ENCODE results near the gene SYS1. TPM values are rescaled to one million over a fixed set of nuclear protein-coding genes. Genes with fewer than 3 reads are reported as not detected.
"Not testable (repeated sequence)": the region's sequence is repeated elsewhere in the genome, so short reads cannot be mapped to it uniquely, and the experiment has no call there.

SYS1 gene
- total RNA-seq, 1 donor from 2014 or later = 27.4 TPM

DNA sequence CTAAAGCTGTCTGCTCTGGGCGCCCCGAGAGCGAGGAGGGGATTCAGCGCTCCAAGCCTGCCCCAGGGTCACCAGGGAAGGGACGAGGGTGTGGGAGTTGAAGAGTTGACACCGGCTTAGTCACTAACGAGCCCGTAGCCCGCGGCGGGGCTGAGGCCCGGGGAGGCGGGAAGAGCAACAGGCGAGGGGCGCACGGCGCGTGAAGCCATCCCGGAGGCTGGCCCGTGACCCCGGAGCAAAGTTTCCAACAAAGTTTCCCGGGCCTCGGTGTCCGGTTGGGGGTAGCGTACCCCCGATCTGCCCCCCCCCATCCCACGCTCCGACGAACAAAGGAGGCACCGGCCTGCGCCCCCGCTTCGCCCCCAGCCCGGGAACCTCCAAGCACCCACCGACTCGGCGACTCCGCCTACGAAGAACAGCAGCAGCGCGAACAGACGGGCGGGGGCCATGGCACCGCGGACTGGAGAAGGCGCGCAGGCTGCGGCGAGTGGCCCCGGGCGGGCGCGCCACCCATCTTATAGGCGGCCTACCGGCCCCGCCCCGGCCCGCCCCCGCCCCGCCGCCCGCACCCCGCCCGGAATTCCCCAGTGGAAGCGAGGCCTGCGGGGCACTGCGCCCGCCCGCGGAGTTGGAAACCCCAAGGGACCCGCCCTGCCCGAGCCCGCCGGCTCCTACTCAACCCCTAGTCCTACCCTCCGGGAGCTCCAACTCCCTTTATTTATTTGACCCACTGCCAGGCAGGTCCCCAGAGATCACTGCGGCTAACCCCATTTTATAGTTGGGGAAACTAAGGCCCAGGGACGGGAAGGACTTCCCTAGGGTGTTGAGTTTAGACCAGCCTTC is 14.8 kb upstream of the SYS1 start, which contains the start of gene SDC4:
Gene SDC4 (minus strand): TSS at position 489 of the 843 bp plus-strand sequence. CDS start 40 bp downstream, at position 449.
- Histone ChIP-seq H3K4me3 (peak within 1 kb of the TSS; percentile 60 to 80), H3K36me3 (no peaks in the 10 kb centered on the region), H3K27me3 (no peaks in the 10 kb centered on the region), H3K9me3 (no peaks in the 10 kb centered on the region), H3K4me1 (peaks cover 30 to 33% of the 10 kb centered on the region in 2 donors), H3K27ac (peak within 1 kb of the TSS; percentile 93 to 96)
- intact Hi-C loops (cut with DNase I) = loop anchor here (1.0 kb wide), 2 partner anchors 10 to 12 kb away; no protein-coding TSS in a partner anchor
- TF ChIP-seq, protein P1, sequence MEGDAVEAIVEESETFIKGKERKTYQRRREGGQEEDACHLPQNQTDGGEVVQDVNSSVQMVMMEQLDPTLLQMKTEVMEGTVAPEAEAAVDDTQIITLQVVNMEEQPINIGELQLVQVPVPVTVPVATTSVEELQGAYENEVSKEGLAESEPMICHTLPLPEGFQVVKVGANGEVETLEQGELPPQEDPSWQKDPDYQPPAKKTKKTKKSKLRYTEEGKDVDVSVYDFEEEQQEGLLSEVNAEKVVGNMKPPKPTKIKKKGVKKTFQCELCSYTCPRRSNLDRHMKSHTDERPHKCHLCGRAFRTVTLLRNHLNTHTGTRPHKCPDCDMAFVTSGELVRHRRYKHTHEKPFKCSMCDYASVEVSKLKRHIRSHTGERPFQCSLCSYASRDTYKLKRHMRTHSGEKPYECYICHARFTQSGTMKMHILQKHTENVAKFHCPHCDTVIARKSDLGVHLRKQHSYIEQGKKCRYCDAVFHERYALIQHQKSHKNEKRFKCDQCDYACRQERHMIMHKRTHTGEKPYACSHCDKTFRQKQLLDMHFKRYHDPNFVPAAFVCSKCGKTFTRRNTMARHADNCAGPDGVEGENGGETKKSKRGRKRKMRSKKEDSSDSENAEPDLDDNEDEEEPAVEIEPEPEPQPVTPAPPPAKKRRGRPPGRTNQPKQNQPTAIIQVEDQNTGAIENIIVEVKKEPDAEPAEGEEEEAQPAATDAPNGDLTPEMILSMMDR (IDR thresholded peaks at IDR 0.05) = no peak
- peak in 1 of 2 donors; percentile 85 for DNase-seq (ENCODE audit: low spot score in 2 of 2)

DNA sequence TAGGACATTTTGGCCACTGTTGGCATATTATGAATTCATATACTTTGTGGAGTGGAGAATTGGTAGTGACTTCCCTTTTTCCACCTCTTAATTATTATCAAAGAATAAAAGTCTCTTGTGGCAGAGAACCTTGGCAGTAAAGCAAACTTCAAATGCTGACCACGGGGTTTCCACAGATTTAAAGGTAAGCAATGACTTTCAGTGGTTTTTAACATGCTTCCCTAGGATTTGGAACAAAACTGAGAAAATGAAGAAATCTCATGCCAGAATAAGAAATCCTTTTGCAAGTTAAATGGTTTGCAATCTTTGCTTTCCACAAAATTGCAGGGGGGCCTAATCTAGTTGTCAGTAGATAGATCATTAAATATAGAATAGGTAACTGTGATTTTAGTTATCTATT is 12.7 kb upstream of the SYS1 start:
- peaks cover 14 to 20% of the 10 kb centered on the region in 2 donors for H3K4me1 ChIP-seq
- H3K27ac ChIP-seq = peak overlapping the region in 1 of 2 donors; percentile 96
- intact Hi-C loops (cut with DNase I) = no loop called here
- TF ChIP-seq, protein P1 (IDR thresholded peaks at IDR 0.05) = no peak
- DNase-seq (ENCODE audit: low spot score in 2 of 2) = no peak
- H3K36me3 ChIP-seq = no peaks in the 10 kb centered on the region
- H3K27me3 ChIP-seq = no peaks in the 10 kb centered on the region
- no peak overlapping the region for H3K4me3 ChIP-seq
- no peaks in the 10 kb centered on the region for H3K9me3 ChIP-seq

DNA sequence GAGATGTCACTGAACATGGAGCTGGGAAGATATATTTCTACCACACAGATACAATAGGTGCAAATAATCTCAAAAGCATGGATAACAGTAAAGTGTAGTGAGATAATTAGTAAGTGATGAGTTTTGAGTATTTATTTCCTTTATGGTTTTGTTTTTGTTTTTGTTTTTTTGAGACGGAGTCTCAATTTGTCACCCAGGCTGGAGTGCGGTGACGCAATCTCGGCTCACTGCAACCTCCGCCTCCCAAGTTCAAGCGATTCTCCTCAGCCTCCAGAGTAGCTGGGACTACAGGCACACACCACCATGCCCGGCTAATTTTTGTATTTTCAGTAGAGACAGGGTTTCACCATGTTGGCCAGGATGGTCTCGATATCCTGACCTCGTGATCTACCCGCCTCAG is 12.2 kb upstream of the SYS1 start:
- not testable (repeated sequence) for H3K36me3 ChIP-seq; DNase-seq (ENCODE audit: low spot score in 2 of 2)

DNA sequence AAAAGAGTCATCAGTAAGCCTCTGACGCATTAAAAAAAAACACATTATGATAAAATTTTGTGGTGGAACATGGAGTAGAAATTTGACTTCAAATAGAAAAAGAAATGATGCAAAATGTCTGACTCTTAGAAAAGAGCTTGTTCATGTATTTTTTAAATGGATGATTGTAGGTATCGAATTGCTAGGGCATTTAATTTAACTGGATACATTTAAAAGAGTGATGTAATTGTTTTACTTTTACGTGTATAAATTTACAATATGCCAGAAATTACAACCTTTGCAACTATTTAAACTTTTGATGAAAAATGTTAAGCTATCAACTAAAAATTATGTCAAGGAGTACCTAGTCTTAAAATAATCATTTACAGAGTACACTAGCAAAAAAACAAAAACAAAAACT is 10.2 kb upstream of the SYS1 start:
- Histone ChIP-seq H3K36me3 (no peaks in the 10 kb centered on the region), H3K9me3 (no peaks in the 10 kb centered on the region), H3K4me3 (no peak overlapping the region), H3K4me1 (peaks cover 4 to 6% of the 10 kb centered on the region in 2 donors), H3K27ac (no peak overlapping the region), H3K27me3 (no peaks in the 10 kb centered on the region)
- intact Hi-C loops (cut with DNase I) = no loop called here
- TF ChIP-seq, protein P1 (IDR thresholded peaks at IDR 0.05) = no peak
- DNase-seq (ENCODE audit: low spot score in 2 of 2) = no peak

More for the DNA sequence above, 12.2 kb upstream of the SYS1 start:
- H3K9me3 ChIP-seq; intact Hi-C loops (cut with DNase I); H3K27me3 ChIP-seq; H3K4me3 ChIP-seq; H3K27ac ChIP-seq: not testable (repeated sequence)
- H3K4me1 ChIP-seq = peaks cover 9 to 15% of the 10 kb centered on the region in 2 donors

DNA sequence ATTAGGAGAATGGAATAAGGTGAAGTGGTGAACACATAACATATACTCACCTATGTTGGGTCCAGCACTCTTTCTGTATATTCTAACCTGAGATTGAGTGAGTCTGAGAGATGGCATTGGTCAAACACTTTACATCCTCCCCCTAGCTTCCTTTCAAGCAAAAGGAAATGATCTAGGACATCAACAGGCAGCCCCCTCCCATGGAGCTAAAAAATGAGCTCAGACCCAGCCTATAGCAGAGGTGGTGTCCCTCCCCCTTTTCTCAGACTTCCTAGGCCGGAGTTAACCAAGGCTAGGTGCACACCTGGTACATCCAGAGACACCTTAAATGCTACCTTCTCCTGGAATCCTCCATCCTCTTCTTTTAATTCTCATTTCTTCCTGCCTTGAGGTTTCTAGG is 9.2 kb upstream of the SYS1 start:
- no peak overlapping the region for H3K27ac ChIP-seq
- H3K27me3 ChIP-seq = no peaks in the 10 kb centered on the region
- no peak overlapping the region for H3K4me3 ChIP-seq
- intact Hi-C loops (cut with DNase I) = no loop called here
- TF ChIP-seq, protein P1 (IDR thresholded peaks at IDR 0.05) = no peak
- peaks cover 6 to 14% of the 10 kb centered on the region in 2 donors for H3K4me1 ChIP-seq
- no peaks in the 10 kb centered on the region for H3K36me3 ChIP-seq
- H3K9me3 ChIP-seq = no peaks in the 10 kb centered on the region
- DNase-seq (ENCODE audit: low spot score in 2 of 2) = no peak
